ENCODE data around the gene PCCA.

The PCCA gene

DNA sequence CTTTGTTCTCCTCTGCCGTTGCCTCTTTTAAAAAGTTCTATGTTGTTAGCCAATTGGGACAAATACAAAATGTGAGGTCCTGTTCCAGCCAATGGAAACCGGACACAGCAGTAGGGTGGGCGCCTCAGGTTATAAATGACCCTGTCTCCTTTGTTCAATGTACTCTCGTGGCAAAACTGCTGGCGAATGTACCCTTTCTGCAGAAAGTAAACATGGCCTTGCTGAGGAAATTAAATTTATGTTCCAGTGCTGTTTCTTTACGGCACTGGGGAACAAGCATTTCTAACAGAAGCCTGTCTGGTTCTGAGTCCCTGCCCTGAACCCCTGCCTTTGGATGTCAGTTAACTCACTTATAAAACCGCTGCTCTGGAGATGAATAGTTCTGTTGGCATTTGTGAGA is 140.7 kb downstream of the PCCA start:
- TF ChIP-seq GATA3 (IDR thresholded peaks at IDR 0.05; ENCODE audit: low read depth, low read length): no peak
- TF ChIP-seq GATA2 (IDR thresholded peaks at IDR 0.05; ENCODE audit: low read depth, low read length): no peak

- TF ChIP-seq GATA2 (IDR thresholded peaks at IDR 0.05; ENCODE audit: low read depth, low read length) (no peak), GATA3 (IDR thresholded peaks at IDR 0.05; ENCODE audit: low read depth, low read length) (no peak)
Measured at GRCh38 chr13:100230769-100231149, 141.9 kb downstream of the PCCA start.

- TF ChIP-seq GATA2 (IDR thresholded peaks at IDR 0.05; ENCODE audit: low read depth, low read length): no peak
- no peak for TF ChIP-seq GATA3 (IDR thresholded peaks at IDR 0.05; ENCODE audit: low read depth, low read length)
Measured at GRCh38 chr13:100231176-100231575, 142.3 kb downstream of the PCCA start.

DNA sequence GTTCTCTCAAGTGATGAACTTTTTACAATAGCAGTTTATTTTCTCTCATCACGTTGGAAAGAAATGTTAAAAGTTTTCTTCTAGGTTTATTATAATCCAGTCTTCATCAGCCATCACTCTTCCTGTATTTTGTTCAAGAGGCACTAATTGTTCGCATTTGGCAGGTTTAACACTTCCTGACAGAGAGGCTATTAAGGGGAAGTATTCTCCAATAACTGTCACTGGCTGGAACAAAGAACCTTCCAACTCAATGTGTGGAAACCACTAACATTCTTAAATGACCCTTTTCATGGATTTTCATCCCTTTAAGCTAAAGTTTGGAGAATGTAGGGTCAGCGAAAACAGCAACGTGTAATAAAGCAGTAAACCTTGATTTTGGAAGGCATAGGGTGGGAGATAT is 145.1 kb downstream of the PCCA start:
- TF ChIP-seq GATA3 (IDR thresholded peaks at IDR 0.05; ENCODE audit: low read depth, low read length) (no peak), GATA2 (IDR thresholded peaks at IDR 0.05; ENCODE audit: low read depth, low read length) (no peak)

- TF ChIP-seq GATA2 (IDR thresholded peaks at IDR 0.05; ENCODE audit: low read depth, low read length) (no peak), GATA3 (IDR thresholded peaks at IDR 0.05; ENCODE audit: low read depth, low read length) (no peak)
Measured at GRCh38 chr13:100234524-100235136, 145.7 kb downstream of the PCCA start.

DNA sequence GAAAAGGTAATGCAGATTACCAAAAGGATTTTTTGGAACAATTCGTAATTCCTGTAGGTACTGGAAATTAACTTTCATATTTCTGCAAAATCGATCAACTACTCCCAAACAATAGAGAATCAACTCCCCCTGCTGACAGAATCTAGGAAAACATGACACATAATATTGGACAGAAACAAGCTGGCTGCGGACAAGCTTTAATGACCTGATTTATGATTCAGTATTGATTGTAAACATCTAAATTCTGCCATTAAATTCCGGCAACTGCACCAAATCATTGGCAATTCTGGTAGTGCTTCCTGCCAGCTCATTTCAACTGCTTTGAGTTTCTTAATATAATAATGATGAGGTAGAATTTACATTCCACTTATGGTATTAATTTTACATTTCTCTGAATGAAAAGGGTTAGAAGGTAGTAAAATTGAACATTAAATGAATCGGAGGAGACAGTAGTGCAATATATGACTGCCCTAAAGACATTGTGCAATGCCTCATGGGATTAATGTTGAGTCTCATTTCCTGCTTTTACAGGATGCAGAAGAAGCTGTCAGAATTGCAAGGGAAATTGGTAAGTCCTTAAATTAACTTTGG is 146.5 kb downstream of the PCCA start:
- TF ChIP-seq GATA2 (IDR thresholded peaks at IDR 0.05; ENCODE audit: low read depth, low read length) (no peak), GATA3 (IDR thresholded peaks at IDR 0.05; ENCODE audit: low read depth, low read length) (no peak)

DNA sequence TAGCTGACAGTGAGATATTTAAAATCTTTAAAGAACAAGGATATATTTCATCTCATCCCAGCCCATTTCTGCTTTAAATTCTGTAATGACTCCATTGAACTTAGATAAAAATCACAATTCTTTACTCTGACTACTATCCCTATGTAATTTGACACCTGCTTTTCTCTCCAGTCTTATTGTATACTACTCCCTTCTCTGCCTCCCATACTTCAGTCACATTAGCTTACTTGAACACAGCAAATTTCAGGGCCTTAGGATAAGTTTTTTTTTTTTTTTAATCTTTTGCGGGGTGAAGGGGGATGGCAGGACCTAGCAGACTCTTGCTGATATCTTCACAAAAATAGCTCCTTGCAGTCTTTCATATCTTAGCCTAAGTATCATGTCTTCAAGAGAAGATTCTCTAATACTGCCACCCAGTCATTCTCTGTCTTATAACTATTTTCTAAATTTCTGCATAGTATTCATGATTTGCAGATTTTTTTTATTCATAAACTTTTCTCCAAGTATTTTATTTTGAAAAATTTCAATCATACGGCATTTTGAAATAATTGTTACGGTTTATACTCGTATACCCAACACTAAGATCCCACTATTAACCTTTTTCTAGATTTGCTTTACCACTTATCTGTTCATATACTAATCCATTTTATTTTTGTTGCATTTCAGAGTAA is 151.4 kb downstream of the PCCA start:
- TF ChIP-seq GATA2 (IDR thresholded peaks at IDR 0.05; ENCODE audit: low read depth, low read length) (no peak), GATA3 (IDR thresholded peaks at IDR 0.05; ENCODE audit: low read depth, low read length) (no peak)

DNA sequence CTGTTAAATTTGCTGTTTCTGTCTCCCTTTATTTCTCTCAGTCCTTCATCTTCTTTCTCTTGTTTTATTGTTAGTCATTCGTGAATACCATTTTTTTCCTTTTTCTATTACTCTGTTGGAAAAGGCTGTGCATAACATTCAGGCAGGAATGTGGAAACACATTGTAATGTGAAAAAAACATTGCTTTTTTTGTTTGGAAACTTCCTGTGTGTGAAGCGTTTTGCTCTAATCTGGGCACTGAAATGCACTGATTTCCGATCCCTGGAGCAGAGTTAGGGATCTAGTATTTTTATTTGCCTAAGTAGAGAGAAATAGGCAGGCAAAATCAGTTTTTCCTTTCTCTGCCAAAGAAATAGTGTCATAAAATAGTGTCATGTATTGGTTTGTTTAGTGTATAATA is 155.5 kb downstream of the PCCA start:
- TF ChIP-seq GATA3 (IDR thresholded peaks at IDR 0.05; ENCODE audit: low read depth, low read length): no peak
- no peak for TF ChIP-seq GATA2 (IDR thresholded peaks at IDR 0.05; ENCODE audit: low read depth, low read length)

DNA sequence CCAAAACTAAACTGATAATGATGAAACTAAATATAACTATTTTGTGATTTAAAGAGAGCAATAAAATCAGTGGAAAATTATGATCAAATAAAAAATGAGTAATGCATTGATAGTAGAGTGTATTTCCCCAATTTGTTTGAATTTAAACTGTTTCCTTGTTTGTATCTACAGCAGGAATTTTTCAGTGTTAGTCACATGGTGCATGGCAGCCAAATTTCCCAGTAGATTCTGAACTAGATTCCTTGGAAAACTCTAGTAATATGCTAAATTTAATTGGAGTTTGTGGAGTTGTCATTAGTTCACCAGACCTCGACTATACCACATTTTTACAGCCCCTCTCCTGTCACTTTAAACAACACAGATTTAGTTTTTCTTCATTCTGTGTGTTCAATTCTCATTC is 156.2 kb downstream of the PCCA start:
- TF ChIP-seq GATA3 (IDR thresholded peaks at IDR 0.05; ENCODE audit: low read depth, low read length): no peak
- no peak for TF ChIP-seq GATA2 (IDR thresholded peaks at IDR 0.05; ENCODE audit: low read depth, low read length)

DNA sequence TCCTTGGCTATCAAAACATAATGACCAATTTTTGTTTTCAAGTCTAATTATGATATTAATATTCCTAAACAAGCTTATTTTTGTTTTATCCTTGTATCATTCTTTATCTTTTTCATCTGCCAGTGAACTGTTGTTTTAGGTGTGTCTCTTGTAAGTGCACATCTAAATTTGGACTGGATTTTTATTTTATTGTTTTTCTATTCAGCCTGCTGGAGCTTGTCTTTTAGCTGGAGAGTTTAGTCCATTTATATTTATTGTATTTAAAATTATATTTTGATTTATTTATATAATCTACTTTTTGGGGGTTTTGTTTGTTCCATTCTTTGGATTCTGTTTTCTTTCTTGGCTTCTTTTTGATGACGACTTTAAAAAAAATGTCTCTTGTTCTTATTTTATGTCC is 159.0 kb downstream of the PCCA start:
- TF ChIP-seq GATA3 (IDR thresholded peaks at IDR 0.05; ENCODE audit: low read depth, low read length) (no peak), GATA2 (IDR thresholded peaks at IDR 0.05; ENCODE audit: low read depth, low read length) (no peak)

GRCh38 chr13:100254002-100254401 is 165.1 kb downstream of the PCCA start:
- TF ChIP-seq GATA2 (IDR thresholded peaks at IDR 0.05; ENCODE audit: low read depth, low read length) (no peak), GATA3 (IDR thresholded peaks at IDR 0.05; ENCODE audit: low read depth, low read length) (no peak)

GRCh38 chr13:100262404-100262803 is 173.5 kb downstream of the PCCA start:
- no peak for TF ChIP-seq GATA2 (IDR thresholded peaks at IDR 0.05; ENCODE audit: low read depth, low read length)
- TF ChIP-seq GATA3 (IDR thresholded peaks at IDR 0.05; ENCODE audit: low read depth, low read length): no peak

DNA sequence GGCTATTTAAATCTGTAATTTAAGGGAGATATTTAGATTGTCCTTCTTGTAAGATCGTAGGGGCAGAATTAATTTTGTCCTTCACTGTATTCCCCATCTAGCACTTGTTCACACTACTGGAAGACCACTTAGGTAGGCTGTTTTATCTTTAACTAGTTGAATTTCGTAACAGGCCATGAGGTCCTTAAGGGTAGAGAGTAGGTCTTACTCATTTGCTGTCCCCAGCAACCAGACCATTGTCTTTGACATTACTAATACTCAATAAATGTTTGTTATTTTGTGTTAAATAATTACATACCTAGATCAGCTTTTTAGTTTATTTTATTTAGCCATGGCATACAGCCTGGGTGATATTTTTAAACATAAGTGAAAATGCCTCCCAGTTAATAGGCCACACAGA is 177.1 kb downstream of the PCCA start:
- TF ChIP-seq GATA2 (IDR thresholded peaks at IDR 0.05; ENCODE audit: low read depth, low read length) (no peak), GATA3 (IDR thresholded peaks at IDR 0.05; ENCODE audit: low read depth, low read length) (no peak)

GRCh38 chr13:100269837-100270236 is 180.9 kb downstream of the PCCA start:
- TF ChIP-seq GATA2 (IDR thresholded peaks at IDR 0.05; ENCODE audit: low read depth, low read length) (no peak), GATA3 (IDR thresholded peaks at IDR 0.05; ENCODE audit: low read depth, low read length) (no peak)

DNA sequence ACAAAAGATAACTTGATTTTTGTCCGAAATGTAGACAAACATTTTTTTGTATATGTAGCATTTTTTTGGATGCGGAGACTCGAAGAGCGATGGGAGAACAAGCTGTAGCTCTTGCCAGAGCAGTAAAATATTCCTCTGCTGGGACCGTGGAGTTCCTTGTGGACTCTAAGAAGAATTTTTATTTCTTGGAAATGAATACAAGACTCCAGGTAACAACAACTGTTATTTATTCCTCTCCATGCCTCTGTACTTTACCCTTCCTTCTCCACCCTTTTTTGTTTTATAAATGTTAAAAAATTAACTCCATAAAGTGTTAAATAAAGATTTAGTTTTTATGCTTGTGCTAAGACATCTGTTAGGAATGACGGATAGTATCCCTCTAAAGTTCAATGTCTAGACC is 184.2 kb downstream of the PCCA start:
- no peak for TF ChIP-seq GATA3 (IDR thresholded peaks at IDR 0.05; ENCODE audit: low read depth, low read length)
- no peak for TF ChIP-seq GATA2 (IDR thresholded peaks at IDR 0.05; ENCODE audit: low read depth, low read length)

Data from SH-SY5Y (cell line).